NCI-H1417 (cell line): ENCODE measurements around the gene CACNG6.

Experiments used
- DNase-seq, 3 experiments: peaks; one replicate each; lab custom pipeline; 2025; lab: John Stamatoyannopoulos, UW

Gene CACNG6

GRCh38 chr19:54045771-54046170, 54.3 kb downstream of the CACNG6 start:
- no peak for DNase-seq

- DNase-seq = no peak
These were observed 56.2 kb downstream of the CACNG6 start for GRCh38 chr19:54047616-54048015.
